Hepatocyte (in vitro differentiated cells): ENCODE results near the gene ARMC2.

Experiments used
- CTCF ChIP-seq: fragments of 200-600 bp; sonication (generic); IDR thresholded peaks from 2 replicates; pipeline ENCODE4 v1.5.1; 2016; ENCODE audit warnings: antibody characterized with exemption, mild to moderate bottlenecking; ENCODE audit not compliant: poor library complexity
- EZH2 ChIP-seq: fragments of 200-600 bp; sonication (generic); IDR thresholded peaks from 2 replicates; pipeline ENCODE4 v1.6.1; 2016; ENCODE audit warnings: antibody characterized with exemption, mild to moderate bottlenecking, borderline replicate concordance
- EZH2phosphoT487 ChIP-seq: fragments of 200-600 bp; sonication (generic); IDR thresholded peaks from one replicate; pipeline ENCODE4 v1.6.1; 2018; ENCODE audit warnings: antibody characterized with exemption, mild to moderate bottlenecking, low read depth, moderate library complexity; ENCODE audit not compliant: unreplicated experiment, severe bottlenecking

GRCh38 chr6:108961985-108962384 is 113.8 kb downstream of the ARMC2 start:
- no peak for TF ChIP-seq CTCF
- no peak for TF ChIP-seq EZH2
- no peak for TF ChIP-seq EZH2phosphoT487
